H54 (cell line): Measurements from ENCODE around the gene DLG2.

Source experiments
- DNase-seq: peaks from one replicate; pipeline ENCODE4 v3.0.0; 2011; ENCODE audit warnings: low spot score, mixed read lengths; ENCODE audit not compliant: insufficient read length
- FAIRE-seq: peaks from 3 replicates; lab custom pipeline; 2011; peaks lifted over from hg19 to GRCh38; lab: Jason Lieb, UNC
- POLR2A ChIP-seq: IDR thresholded peaks from 2 replicates; pipeline ENCODE4 v1.6.1; 2011; ENCODE audit warnings: low read depth, mild to moderate bottlenecking, low read length

DLG2 gene

DNA sequence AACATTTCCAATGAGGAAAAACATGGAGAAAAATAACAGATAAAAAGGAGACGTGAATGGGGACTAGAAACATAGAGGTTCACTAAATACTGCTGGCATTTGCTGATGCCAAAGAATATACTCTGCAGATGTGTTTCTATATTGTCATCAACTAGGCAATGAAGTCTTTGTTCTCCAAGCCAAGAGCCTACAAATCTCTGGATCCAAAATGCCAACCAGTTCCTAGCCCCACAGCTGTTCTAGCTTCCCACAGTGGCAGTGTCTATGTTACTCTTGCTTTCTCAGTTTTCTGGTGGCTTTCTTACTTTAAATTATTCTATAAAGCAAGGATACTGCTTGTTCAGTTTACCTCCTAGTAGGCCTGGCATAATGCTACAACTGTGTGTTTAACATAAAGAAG lies 1363.1 kb downstream of the DLG2 start:
- TF ChIP-seq POLR2A, result no peak
- FAIRE-seq, result no peak
- DNase-seq, result no peak

DNA sequence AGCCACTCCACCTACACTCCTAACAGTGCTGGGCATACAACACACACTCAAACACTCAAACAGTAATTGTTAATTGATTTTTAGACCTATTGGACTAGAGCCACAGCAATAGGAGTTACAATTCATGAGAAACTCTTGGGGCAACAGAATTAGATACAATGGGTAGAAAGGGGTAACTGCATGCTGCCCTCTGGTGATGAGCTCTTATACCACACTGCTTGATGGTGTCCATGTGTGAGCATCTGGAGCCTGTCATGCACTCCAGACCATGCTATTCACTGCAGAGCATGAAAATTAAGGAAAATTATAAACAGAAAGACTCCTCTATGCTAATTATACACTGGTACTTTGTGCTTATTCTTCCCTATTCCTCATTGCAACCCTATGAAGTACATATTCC lies 1365.4 kb downstream of the DLG2 start:
- DNase-seq, result no peak
- FAIRE-seq, result no peak

GRCh38 chr11:84260862-84261261 lies 1366.3 kb downstream of the DLG2 start:
- no peak for DNase-seq
- FAIRE-seq, result no peak
- no peak for TF ChIP-seq POLR2A

More for the DNA sequence above, 1365.4 kb downstream of the DLG2 start:
- TF ChIP-seq POLR2A, result no peak

GRCh38 chr11:84256618-84257017 lies 1370.5 kb downstream of the DLG2 start:
- DNase-seq (no peak), FAIRE-seq (no peak)
- TF ChIP-seq POLR2A, result no peak

DNA sequence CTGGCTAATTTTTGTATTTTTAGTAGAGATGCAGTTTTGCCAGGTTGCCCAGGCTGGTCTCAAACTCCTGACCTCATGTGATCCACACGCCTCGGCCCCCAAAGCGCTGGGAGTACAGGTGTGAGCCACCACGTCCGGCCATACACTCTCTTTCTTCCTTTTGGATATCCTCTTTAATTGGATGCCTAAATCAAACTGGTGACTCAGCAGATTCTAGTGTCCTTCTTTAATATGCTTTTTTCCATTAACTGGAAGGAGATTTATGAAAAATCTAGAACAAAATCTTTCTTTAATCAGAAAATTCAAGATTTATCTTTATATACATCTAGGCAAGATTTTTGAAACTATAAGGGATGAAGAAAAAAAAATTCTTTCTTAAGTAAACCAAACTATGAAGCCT lies 1371.7 kb downstream of the DLG2 start:
- no peak for TF ChIP-seq POLR2A
- FAIRE-seq (no peak), DNase-seq (no peak)

GRCh38 chr11:84250834-84251613 lies 1376.1 kb downstream of the DLG2 start:
- no peak for TF ChIP-seq POLR2A
- DNase-seq (no peak), FAIRE-seq (no peak)

DNA sequence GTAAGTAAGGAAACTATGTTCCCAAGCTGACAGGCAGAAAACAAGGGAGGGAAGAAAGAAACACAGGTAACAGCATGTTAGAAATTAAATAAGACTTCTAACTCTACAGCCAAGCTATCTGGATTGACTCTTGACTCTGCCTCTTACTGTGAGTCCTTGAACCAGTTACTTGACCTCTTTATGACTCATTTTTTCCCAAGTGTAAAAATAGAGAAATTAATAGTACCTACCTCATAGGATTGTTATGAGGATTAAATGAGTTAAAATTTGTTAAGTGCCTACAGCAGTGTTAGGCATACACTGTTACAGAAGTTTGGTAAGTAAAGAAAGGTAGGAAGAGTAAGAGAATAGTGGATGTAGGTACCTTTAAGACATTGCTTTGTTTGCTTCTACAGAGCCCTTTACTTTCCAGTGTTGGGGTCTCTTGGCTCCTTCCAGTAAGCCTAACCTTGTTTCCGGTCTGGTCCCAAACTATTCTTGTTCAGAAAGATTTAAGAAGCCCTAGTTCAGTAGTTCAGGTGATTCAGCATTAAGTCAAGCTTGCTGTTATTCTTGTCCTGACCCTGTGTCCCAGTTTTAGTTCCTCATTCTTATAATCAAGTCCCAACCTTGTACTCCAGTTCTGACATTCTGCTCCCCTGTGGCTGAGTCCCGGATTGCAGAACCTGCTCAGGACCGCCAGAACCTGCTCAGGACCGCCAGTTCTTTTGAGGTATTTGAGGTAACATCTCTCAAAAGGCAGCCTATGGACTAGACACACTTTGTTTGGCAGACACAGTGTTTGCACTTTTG lies 1377.6 kb downstream of the DLG2 start:
- FAIRE-seq (no peak), DNase-seq (no peak)
- TF ChIP-seq POLR2A, result no peak

DNA sequence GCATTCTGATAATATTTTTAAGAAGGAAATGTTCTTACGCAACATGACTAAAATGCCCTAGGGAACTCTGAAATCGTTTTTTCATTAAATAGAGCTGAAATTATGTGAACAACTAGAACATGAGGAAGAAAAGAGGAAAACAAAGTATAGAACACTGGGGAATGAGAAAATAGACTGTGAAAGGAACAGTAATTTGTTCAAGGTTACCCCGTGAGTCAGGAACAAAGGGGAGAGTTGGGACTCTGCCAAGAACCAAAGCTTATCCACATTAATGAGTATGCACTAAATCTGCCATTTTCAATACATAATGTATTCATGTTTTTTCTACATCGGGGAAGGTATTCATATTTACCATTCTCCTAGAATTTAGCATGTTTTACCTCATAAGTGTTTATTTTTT lies 1379.2 kb downstream of the DLG2 start:
- no peak for TF ChIP-seq POLR2A
- FAIRE-seq (no peak), DNase-seq (no peak)

GRCh38 chr11:84247129-84247528 lies 1380.0 kb downstream of the DLG2 start:
- FAIRE-seq (no peak), DNase-seq (no peak)
- no peak for TF ChIP-seq POLR2A

DNA sequence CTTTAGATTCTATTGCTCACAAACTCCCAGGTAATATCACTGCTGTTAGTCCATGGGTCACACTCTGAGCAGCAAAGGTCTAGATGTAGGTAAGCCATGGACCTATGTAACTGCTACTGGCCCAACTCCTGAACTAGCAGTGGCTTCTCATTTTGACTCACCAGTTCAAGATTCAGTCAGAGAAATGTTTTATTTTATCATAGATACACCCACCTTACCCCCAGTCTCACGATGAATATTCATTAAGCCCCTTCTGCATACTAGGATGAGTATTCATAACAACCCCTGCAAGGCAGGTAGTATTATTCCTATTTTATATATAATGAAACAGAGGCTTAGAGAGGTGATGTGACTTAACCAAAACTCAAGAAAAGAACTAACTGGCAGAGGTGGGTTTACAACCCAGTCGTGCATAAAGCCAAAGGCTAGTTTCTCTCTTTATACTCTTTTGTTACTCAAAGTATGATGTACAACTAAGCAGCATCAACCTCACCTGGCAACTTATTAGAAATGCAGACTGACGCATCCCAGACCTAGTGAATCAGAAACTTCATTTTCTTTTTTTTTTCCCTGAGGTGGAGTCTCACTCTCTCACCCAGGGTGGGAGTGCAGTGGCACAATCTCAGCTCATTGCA lies 1383.4 kb downstream of the DLG2 start:
- FAIRE-seq (no peak), DNase-seq (no peak)
- TF ChIP-seq POLR2A, result no peak

GRCh38 chr11:84241343-84242131 lies 1385.6 kb downstream of the DLG2 start:
- no peak for TF ChIP-seq POLR2A
- FAIRE-seq (no peak), DNase-seq (no peak)

DNA sequence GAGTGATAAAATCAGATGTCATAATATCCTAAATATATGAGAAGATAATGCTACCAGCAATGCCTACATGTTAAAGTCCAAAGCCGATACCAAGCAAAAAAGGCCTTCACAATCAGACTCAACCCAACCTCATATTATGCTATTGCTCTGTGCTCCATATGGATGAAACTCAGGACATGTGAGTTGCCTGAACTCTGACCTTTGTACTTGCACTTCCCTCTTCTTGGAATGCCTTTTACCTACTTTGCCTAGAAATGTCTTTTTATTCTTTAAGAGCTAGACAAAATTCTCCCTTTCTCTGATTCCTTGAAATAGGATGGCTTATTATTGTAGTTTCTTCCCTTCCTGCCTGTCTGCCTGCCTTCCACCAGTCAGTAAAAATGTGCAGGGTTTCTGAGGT lies 1386.3 kb downstream of the DLG2 start:
- DNase-seq (no peak), FAIRE-seq (no peak)
- TF ChIP-seq POLR2A, result no peak

DNA sequence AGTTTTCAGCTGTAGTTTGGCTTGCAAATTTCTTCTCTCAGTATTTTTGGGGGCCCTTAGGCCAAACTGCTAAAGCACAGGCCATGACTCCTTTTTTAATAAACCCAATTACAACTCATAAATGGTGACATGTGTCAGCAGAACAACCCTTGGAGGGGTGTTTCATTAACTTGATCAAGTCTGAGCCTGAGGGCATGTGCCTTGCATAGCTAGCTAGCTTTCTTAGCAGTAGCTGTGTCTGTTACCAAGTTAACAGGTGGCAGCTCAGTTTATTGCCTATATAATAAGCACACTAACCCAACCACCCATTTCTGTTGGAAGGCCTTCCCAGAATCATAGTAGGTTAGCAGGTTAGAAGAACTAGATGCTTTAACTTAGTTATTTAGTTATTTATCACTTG lies 1390.7 kb downstream of the DLG2 start:
- FAIRE-seq (no peak), DNase-seq (no peak)
- TF ChIP-seq POLR2A, result no peak
